DND-41 (cell line): ENCODE data around the gene MIDN.

Source experiments
- CTCF ChIP-seq: IDR thresholded peaks from 2 replicates; pipeline ENCODE4 v1.5.1; 2012; ENCODE audit warnings: borderline replicate concordance, low read length, moderate library complexity, mild to moderate bottlenecking; ENCODE audit not compliant: poor library complexity, severe bottlenecking; ENCODE audit errors: extremely low read depth
- EZH2 ChIP-seq: IDR thresholded peaks from 3 replicates; pipeline ENCODE4 v1.6.1; 2012; ENCODE audit warnings: borderline replicate concordance, low read depth, mild to moderate bottlenecking, moderate library complexity, low read length, inconsistent platforms; ENCODE audit not compliant: severe bottlenecking

GRCh38 chr19:1234955-1235380 is 13.4 kb upstream of the MIDN start:
- TF ChIP-seq CTCF = no peak
- TF ChIP-seq EZH2 = no peak
